Measurements from ENCODE around the gene CEBPG.

The CEBPG gene

GRCh38 chr19:33387351-33388230, 14.1 kb downstream of the CEBPG start:
- no peaks in the 10 kb centered on the region for H3K27me3 ChIP-seq (replicated peaks; ENCODE audit: control insufficient read depth, insufficient read depth, low read length, poor library complexity, severe bottlenecking)
- no peaks in the 10 kb centered on the region for H3K4me1 ChIP-seq (ENCODE audit: control insufficient read depth, insufficient read depth, low read length, poor library complexity, severe bottlenecking)
- H3K36me3 ChIP-seq (ENCODE audit: control insufficient read depth, insufficient read depth, low read length), result peaks cover 9% of the 10 kb centered on the region
- no peak overlapping the region for H3K4me3 ChIP-seq (ENCODE audit: insufficient read depth, low read depth, low read length, poor library complexity, severe bottlenecking)
- H3K9me3 ChIP-seq (ENCODE audit: control insufficient read depth, low read length), result no peaks in the 10 kb centered on the region
- DNase-seq, result no peak
- H3K27ac ChIP-seq (ENCODE audit: insufficient read depth, low read length, poor library complexity, severe bottlenecking), result no peak overlapping the region

DNA sequence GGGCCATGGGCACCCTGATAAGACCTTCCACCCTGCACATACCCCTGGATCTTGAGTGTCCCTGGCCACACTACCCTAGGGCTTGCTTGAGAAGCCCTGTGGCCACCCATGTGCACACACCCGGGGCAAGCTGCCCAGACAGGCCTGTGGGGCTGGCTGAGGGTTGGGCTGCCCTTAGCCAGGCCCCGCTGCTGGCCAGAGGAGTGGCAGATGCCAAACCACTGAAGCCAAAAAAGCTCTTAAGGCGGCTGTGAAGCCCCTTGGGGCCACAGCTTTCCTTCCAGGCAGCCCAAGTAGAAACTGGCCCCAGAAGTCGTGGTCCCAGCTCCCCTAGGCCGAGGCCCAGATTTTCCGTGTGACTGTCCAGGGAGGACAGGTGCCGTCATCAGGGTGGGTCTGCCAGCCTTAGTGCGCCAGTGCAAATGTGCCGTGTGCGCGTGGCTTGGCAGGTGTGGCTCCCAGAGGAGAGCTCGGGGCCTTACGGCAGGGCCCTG, 14.8 kb downstream of the CEBPG start:
- no peaks in the 10 kb centered on the region for H3K27me3 ChIP-seq (replicated peaks; ENCODE audit: control insufficient read depth, insufficient read depth, low read length, poor library complexity, severe bottlenecking)
- no peaks in the 10 kb centered on the region for H3K9me3 ChIP-seq (ENCODE audit: control insufficient read depth, low read length)
- H3K4me3 ChIP-seq (ENCODE audit: insufficient read depth, low read depth, low read length, poor library complexity, severe bottlenecking), result no peak overlapping the region
- DNase-seq, result no peak
- peaks cover 9% of the 10 kb centered on the region for H3K36me3 ChIP-seq (ENCODE audit: control insufficient read depth, insufficient read depth, low read length)
- H3K4me1 ChIP-seq (ENCODE audit: control insufficient read depth, insufficient read depth, low read length, poor library complexity, severe bottlenecking), result no peaks in the 10 kb centered on the region
- H3K27ac ChIP-seq (ENCODE audit: insufficient read depth, low read length, poor library complexity, severe bottlenecking), result no peak overlapping the region

DNA sequence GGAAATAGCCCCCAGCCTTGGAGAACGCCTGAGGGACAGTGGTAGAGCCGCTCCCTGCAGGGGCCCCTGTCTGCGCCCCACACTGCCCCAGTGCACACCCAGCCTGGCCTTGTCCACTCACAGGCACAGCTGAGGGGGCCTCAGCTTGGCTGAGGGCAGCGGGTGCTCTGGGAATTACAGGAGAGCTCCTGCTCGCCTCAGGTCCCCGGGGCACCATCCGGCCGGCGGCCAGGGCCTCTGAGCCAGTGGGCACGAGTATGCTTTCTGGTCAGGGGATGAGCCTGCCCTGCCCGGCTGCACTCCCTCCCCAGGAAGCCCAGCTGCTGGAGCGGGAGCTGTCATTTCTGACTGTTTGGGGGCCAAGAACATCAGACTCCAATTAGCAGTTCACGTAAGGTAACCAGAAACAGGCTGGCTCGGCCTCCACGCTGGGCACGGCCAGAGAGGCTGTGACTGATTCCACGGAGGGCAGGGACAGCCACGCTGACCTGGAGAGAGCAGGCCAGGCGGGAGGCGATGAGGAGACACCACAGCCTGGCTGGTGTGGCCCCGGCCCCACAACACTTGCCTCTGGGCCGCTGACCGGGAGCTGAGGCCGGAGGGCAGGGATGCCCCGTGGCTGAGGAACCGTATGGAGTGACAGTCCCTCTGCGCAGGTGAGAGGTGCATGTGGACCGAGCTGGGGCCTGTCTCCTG, 15.4 kb downstream of the CEBPG start:
- Histone ChIP-seq H3K9me3 (ENCODE audit: control insufficient read depth, low read length) (no peaks in the 10 kb centered on the region), H3K27me3 (replicated peaks; ENCODE audit: control insufficient read depth, insufficient read depth, low read length, poor library complexity, severe bottlenecking) (no peaks in the 10 kb centered on the region), H3K27ac (ENCODE audit: insufficient read depth, low read length, poor library complexity, severe bottlenecking) (no peak overlapping the region), H3K4me1 (ENCODE audit: control insufficient read depth, insufficient read depth, low read length, poor library complexity, severe bottlenecking) (no peaks in the 10 kb centered on the region), H3K4me3 (ENCODE audit: insufficient read depth, low read depth, low read length, poor library complexity, severe bottlenecking) (no peak overlapping the region), H3K36me3 (ENCODE audit: control insufficient read depth, insufficient read depth, low read length) (peaks cover 9% of the 10 kb centered on the region)
- DNase-seq, result no peak

GRCh38 chr19:33389421-33390100, 16.1 kb downstream of the CEBPG start:
- H3K9me3 ChIP-seq (ENCODE audit: control insufficient read depth, low read length), result no peaks in the 10 kb centered on the region
- H3K36me3 ChIP-seq (ENCODE audit: control insufficient read depth, insufficient read depth, low read length), result peaks cover 9% of the 10 kb centered on the region
- no peak for DNase-seq
- no peak overlapping the region for H3K4me3 ChIP-seq (ENCODE audit: insufficient read depth, low read depth, low read length, poor library complexity, severe bottlenecking)
- H3K4me1 ChIP-seq (ENCODE audit: control insufficient read depth, insufficient read depth, low read length, poor library complexity, severe bottlenecking), result no peaks in the 10 kb centered on the region
- H3K27me3 ChIP-seq (replicated peaks; ENCODE audit: control insufficient read depth, insufficient read depth, low read length, poor library complexity, severe bottlenecking), result no peaks in the 10 kb centered on the region
- H3K27ac ChIP-seq (ENCODE audit: insufficient read depth, low read length, poor library complexity, severe bottlenecking), result no peak overlapping the region

DNA sequence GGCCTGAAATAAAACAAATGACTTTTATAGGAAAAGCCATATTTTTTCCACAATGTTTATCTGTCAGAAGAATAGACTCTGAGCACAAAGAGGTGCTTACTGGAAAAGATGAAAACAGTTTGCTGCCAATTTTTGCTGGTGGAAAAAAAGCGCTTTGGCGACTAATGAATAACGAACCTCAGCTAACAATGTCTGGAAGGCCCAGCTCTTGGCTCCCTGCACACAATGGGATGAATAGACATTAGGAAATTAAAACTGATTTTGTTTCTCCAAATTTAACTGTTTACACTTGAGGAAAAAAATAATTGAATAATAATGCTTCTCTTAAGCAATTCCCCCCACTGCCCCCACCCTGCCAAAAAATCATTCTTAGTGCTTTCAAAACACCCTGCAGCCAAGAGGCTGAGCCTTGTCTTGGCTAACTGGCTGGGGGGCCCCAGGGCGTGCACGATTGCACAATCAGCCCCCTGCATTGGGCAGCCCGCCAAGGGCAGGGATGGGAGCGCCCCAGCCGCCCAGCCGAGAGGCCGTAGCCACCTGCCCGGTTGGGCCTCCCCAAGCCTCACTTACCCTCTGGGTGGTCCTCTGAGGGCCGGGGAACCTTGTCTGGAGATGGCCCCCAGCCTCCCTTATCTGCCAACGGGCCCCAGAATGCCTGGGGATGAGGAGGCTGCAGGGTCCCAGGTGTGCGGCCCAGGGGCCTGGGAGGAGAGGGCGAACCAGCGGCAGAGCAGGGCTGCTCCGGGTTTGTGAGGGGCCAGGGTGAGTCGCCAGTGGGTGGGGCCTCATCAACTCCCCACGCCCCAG, 16.8 kb downstream of the CEBPG start:
- H3K4me3 ChIP-seq (ENCODE audit: insufficient read depth, low read depth, low read length, poor library complexity, severe bottlenecking), result no peak overlapping the region
- no peaks in the 10 kb centered on the region for H3K9me3 ChIP-seq (ENCODE audit: control insufficient read depth, low read length)
- no peaks in the 10 kb centered on the region for H3K4me1 ChIP-seq (ENCODE audit: control insufficient read depth, insufficient read depth, low read length, poor library complexity, severe bottlenecking)
- no peak for DNase-seq
- peaks cover 9% of the 10 kb centered on the region for H3K36me3 ChIP-seq (ENCODE audit: control insufficient read depth, insufficient read depth, low read length)
- H3K27me3 ChIP-seq (replicated peaks; ENCODE audit: control insufficient read depth, insufficient read depth, low read length, poor library complexity, severe bottlenecking), result no peaks in the 10 kb centered on the region
- H3K27ac ChIP-seq (ENCODE audit: insufficient read depth, low read length, poor library complexity, severe bottlenecking), result no peak overlapping the region

- peaks cover 9% of the 10 kb centered on the region for H3K36me3 ChIP-seq (ENCODE audit: control insufficient read depth, insufficient read depth, low read length)
- H3K27ac ChIP-seq (ENCODE audit: insufficient read depth, low read length, poor library complexity, severe bottlenecking), result no peak overlapping the region
- H3K4me3 ChIP-seq (ENCODE audit: insufficient read depth, low read depth, low read length, poor library complexity, severe bottlenecking), result no peak overlapping the region
- H3K4me1 ChIP-seq (ENCODE audit: control insufficient read depth, insufficient read depth, low read length, poor library complexity, severe bottlenecking), result no peaks in the 10 kb centered on the region
- no peaks in the 10 kb centered on the region for H3K9me3 ChIP-seq (ENCODE audit: control insufficient read depth, low read length)
- DNase-seq, result no peak
- no peaks in the 10 kb centered on the region for H3K27me3 ChIP-seq (replicated peaks; ENCODE audit: control insufficient read depth, insufficient read depth, low read length, poor library complexity, severe bottlenecking)
Observed at GRCh38 chr19:33390908-33391630, 17.6 kb downstream of the CEBPG start.

DNA sequence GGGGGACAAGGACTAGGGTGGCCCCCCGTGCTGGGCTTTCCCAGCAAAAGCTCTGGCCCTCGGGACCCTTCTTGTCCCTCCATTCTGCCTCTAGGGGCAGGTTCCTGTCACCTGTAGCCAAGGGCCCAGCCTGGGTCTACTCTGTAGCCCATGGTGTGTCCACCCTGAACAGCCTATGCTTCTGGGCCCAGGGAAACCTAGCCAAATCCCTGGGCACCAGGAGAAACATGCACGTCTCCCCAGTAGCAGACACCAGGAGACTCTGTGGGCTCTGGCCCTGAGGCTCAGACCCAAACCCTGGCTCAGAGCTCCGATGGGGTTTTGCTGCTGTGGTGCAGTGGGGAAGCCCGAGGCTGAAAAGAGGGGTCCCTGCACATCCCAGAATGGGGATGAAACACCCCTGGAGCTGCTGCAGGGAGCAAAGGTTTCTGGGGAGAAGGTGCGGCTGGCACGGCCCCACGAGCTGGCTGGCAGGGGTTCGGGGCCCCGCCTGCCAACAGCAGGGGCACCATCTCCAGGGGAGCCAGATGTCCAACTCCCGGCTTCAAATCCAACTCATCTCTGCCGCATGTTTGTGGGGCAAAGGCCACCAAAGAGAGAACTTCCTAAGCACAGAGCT, 18.2 kb downstream of the CEBPG start:
- H3K4me1 ChIP-seq (ENCODE audit: control insufficient read depth, insufficient read depth, low read length, poor library complexity, severe bottlenecking), result no peaks in the 10 kb centered on the region
- H3K9me3 ChIP-seq (ENCODE audit: control insufficient read depth, low read length), result no peaks in the 10 kb centered on the region
- H3K36me3 ChIP-seq (ENCODE audit: control insufficient read depth, insufficient read depth, low read length), result peaks cover 9% of the 10 kb centered on the region
- H3K4me3 ChIP-seq (ENCODE audit: insufficient read depth, low read depth, low read length, poor library complexity, severe bottlenecking), result no peak overlapping the region
- H3K27ac ChIP-seq (ENCODE audit: insufficient read depth, low read length, poor library complexity, severe bottlenecking), result no peak overlapping the region
- H3K27me3 ChIP-seq (replicated peaks; ENCODE audit: control insufficient read depth, insufficient read depth, low read length, poor library complexity, severe bottlenecking), result no peaks in the 10 kb centered on the region
- no peak for DNase-seq

GRCh38 chr19:33392341-33393285, 19.1 kb downstream of the CEBPG start:
- Histone ChIP-seq H3K4me3 (ENCODE audit: insufficient read depth, low read depth, low read length, poor library complexity, severe bottlenecking) (no peak overlapping the region), H3K4me1 (ENCODE audit: control insufficient read depth, insufficient read depth, low read length, poor library complexity, severe bottlenecking) (no peaks in the 10 kb centered on the region), H3K27ac (ENCODE audit: insufficient read depth, low read length, poor library complexity, severe bottlenecking) (no peak overlapping the region), H3K36me3 (ENCODE audit: control insufficient read depth, insufficient read depth, low read length) (peaks cover 1% of the 10 kb centered on the region), H3K9me3 (ENCODE audit: control insufficient read depth, low read length) (no peaks in the 10 kb centered on the region), H3K27me3 (replicated peaks; ENCODE audit: control insufficient read depth, insufficient read depth, low read length, poor library complexity, severe bottlenecking) (no peaks in the 10 kb centered on the region)
- DNase-seq, result no peak
